NCI-H2171 treated with DMSO at 0.1 percent for 48 hours (cell line): ENCODE results near the gene AHI1.
"Not testable (repeated sequence)": the region's sequence is repeated elsewhere in the genome, so short reads cannot be mapped to it uniquely, and the experiment has no call there.

Experiments
- DNase-seq: peaks from one replicate; lab custom pipeline; 2025; lab: John Stamatoyannopoulos, UW

AHI1 gene

GRCh38 chr6:135260612-135261011, 236.9 kb downstream of the AHI1 start:
- no peak for DNase-seq

GRCh38 chr6:135258970-135259369, 238.6 kb downstream of the AHI1 start:
- DNase-seq, result no peak

DNA sequence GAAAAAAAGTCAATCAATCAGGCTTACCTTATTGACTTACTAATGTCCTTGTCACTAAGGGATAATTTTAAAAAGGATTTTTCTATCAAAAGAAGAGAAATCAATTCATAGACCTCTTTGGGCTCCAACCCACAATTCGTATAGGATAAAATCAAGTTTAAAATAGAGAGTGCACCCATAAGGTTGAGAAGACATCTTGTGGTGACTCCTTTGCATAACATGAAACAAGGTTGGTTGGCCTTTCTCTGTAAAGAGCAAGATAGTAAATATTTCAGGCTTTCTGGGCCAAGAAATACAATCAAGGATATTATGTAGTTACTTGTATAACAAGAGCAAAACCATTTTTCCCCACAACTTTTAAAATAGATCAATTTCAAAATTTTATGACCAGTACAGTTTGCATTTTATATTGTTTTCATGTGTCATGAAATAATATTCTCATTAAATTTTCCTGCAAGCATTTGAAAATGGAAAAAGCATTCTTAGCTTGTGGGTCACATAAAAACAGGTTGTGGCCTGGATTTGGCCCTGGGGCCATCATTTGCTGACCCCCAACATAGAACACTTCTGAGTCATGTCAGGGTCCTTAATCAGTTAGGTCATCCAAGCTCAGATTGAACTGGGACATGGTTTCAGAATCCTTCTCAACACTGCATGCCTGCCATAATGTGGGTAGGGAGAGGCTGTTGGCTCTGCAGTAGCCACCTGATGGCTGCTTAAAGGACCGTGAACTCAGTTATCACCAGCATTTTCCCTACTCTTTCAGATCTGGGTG, 239.7 kb downstream of the AHI1 start:
- no peak for DNase-seq

DNA sequence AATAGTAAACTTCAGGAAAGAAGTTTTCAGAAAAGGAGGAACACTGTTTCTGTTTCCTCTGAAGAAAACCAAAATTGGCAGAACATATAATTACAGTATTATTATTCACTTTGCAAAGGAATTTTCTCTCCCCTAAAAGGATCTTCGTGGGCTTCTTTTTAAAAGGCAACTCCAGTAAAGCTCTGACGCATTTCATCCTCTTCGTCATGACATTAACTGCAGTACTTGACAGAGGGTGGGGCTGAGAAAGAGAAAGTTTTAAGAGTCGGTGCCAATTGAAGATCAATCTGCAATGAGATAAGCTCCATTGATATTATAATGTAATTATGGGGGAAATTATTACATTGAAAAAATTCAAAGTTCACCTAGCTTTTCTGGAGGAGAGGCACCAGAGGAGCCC, 240.7 kb downstream of the AHI1 start:
- no peak for DNase-seq

GRCh38 chr6:135254471-135254870, 243.1 kb downstream of the AHI1 start:
- DNase-seq, result no peak

GRCh38 chr6:135251498-135252441, 245.8 kb downstream of the AHI1 start:
- DNase-seq, result no peak

GRCh38 chr6:135250751-135251497, 246.6 kb downstream of the AHI1 start:
- DNase-seq, result no peak

DNA sequence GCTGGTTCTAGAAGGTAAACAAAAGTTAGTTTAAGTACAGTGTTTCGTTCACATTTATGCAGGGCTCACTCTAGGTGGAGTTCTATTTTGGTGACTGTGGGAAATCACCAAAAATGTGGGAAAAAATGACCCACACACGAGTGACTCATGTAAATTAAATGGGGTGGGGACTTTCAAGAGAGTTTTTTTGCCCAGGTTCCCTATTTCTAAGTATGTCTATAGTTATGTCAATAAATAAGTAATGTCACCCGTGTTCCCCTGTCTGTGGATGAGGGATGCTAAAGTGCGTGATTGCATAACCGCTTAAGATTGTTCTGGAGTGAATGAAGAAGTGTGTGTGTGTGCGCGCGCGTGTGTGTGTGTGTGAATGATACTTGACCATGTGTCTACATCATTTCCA, 247.3 kb downstream of the AHI1 start:
- DNase-seq, result no peak

DNA sequence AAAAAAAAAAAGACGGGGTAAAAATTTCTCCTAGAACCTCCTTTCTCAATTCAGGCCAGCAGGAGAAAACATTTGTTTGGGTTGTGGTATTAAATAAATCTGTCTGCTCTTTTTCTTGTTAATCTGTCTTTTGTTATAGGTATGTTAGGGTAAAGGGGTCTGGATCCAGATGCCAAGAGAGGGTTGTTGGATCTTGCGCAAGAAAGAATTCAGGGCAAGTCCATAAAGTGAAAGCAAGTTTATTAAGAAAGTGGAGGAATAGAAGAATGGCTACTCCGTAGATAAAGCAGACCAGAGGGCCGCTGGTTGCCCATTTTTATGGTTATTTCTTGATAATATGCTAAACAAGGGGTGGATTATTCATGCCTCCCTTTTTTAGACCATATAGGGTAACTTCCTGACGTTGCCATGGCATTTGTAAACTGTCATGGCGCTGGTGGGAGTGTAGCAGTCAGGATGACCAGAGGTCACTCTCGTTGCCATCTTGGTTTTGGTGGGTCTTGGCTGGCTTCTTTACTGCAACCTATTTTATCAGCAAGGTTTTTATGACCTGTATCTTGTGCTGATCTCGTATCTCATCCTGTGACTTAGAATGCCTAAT, 251.0 kb downstream of the AHI1 start:
- DNase-seq, result not testable (repeated sequence)

DNA sequence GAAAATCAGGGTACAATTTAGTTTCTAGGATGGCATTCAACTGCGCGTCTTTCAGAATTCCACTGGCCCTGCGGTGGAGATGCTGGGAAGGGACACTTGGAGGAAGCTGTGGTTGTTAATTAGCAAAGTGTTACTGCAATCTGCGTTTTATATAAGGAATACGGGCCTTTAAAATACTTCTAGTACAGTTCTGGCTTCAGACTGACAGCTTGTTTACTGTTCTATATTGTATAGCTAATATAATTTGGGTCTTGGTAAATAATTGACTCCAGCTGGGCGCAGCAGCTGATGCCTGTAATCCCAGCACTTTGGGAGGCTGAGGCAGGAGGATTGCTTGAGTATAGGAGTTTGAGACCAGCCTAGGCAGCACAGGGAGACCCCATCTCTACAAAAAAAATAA, 252.7 kb downstream of the AHI1 start:
- no peak for DNase-seq

DNA sequence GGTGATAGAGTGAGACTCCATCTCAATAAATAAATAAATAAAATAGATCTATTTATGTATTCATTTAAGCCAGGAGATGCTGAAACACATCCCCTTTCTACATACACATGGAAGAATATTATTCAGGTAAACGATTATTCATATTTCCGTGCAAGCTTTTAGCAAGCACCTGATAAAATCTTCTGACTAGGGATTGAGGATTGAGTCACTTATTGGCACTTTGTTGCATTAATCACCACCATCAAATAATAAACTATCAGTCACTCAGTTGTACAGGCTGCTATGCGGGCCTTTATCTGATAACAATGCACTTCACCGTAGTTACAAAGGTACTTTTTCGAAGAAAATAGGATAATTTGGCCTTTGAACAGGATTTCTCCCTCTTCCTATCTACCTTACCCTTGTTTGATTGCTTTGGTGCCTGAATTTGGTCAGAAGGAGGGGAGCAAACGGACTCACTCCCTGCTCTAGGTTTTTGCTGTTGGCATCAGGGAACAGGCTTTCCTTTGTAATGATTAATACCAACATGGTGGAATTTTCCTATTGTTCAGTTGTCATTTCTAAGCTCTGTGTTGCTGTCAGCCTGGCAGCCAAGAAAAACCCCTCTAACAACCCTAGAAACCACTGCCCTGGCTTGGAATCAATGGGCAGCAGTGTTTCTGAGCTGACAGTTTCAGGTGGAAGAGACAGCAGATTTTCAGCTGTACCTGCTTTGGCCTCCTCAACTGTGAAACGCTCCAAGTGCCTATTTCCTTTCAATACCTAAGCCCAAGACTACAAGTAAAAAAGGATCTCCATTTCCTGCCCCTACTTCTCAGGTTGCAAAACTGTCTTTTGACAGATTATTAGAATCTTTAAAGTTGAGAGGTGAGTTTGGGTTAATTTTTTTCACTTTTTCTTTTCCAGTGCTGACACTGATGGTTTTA, 253.4 kb downstream of the AHI1 start:
- no peak for DNase-seq

DNA sequence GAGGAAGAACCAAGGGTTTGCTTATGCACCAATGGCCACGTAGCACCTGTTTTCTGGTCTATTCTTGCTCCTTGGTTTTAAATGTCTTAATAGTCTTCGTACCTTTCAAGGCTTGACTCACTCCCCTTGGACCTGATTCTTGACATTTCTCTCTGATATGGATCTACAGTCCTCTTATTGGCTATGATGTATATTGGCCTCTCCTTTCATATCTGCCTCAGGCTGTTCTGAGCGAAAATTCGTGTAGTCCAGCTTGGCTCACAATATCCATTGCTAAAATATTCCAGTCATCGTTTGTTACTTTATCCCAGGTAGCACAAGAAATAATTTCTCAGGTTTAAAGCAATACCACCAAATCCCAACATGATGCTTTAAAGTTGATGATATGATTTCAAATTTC, 256.8 kb downstream of the AHI1 start:
- DNase-seq, result no peak

- DNase-seq, result no peak
Observed at GRCh38 chr6:135236732-135237131, 260.8 kb downstream of the AHI1 start.

DNA sequence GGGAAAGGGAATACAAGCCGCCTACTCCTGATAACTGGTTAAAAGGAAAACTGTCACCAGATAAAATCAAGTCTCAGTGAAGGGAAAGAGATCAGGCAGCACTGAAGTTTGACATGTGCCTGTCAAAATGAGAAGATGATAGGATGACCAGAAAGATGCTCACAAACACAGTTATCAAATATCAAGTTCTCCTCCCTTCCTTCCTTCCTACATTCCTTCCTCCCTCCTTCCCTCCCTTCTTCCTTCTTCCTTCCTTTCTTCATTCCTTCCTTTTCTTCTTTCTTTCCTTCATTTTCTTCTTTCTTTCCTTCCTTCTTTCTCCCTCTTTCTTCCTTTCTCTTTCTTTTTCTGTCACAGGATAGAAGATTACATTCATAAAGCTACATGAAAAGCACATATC, 261.2 kb downstream of the AHI1 start:
- no peak for DNase-seq

DNA sequence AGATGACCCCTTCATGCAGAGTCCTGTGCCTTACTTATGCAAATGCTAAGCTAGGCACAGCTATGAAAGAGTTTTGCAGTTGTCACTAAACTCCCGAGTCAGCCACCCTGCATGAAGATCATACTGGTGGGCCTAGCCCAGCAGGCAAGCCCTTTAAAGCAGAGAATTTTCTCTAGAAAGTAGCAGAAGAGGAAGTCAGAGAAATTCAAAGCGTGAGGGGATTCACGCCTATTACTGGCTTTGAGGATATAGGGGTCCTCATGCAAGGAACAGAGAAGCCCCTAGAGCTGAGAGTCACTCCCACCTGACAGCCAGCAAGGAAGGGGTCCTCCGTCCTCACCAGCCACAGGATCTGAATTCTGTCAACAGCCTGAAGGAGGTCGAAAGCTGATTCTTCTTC, 261.8 kb downstream of the AHI1 start:
- DNase-seq, result no peak

- no peak for DNase-seq
Observed at GRCh38 chr6:135234492-135234780, 263.1 kb downstream of the AHI1 start.

GRCh38 chr6:135233686-135234491, 263.7 kb downstream of the AHI1 start:
- peak; percentile 83 for DNase-seq
